Calu3 (cell line): ENCODE measurements around the gene PREX1. TPM values are rescaled to one million over a fixed set of nuclear protein-coding genes. Genes with fewer than 3 reads are reported as not detected.

Experiments used
- BruUV-seq: library from RNA; stranded (reverse); fragments of 400-500 nt; replicated peaks from 2 replicates; lab custom pipeline; 2021; lab: Mats Ljungman, UMichigan
- CTCF ChIA-PET: fragments of 300-600 bp; sonication (Branson Sonifier 250); formaldehyde crosslinking; loops from one replicate; lab custom pipeline; 2022; ENCODE audit warnings: antibody characterized with exemption; lab: Charles Lee
- DNase-seq: peaks from one replicate; pipeline ENCODE4 v3.0.0; 2022
- H3K27ac Mint-ChIP-seq: one replicate; pipeline ENCODE4 v1.8.0; 2022; ENCODE audit warnings: mixed read lengths; ENCODE audit not compliant: unreplicated experiment
- H3K27me3 Mint-ChIP-seq: one replicate; pipeline ENCODE4 v1.8.0; 2022; ENCODE audit warnings: mixed read lengths; ENCODE audit not compliant: unreplicated experiment
- H3K36me3 Mint-ChIP-seq: one replicate; pipeline ENCODE4 v1.8.0; 2022; ENCODE audit warnings: mild to moderate bottlenecking, moderate library complexity, mixed read lengths; ENCODE audit not compliant: insufficient read depth, unreplicated experiment
- H3K4me1 Mint-ChIP-seq: one replicate; pipeline ENCODE4 v1.8.0; 2022; ENCODE audit warnings: mild to moderate bottlenecking, low read depth, mixed read lengths; ENCODE audit not compliant: unreplicated experiment
- H3K4me3 Mint-ChIP-seq: one replicate; pipeline ENCODE4 v1.8.0; 2022; ENCODE audit warnings: mild to moderate bottlenecking, low read depth, moderate library complexity, mixed read lengths; ENCODE audit not compliant: unreplicated experiment
- H3K9me3 Mint-ChIP-seq: one replicate; pipeline ENCODE4 v1.8.0; 2022; ENCODE audit warnings: low read depth, mixed read lengths; ENCODE audit not compliant: unreplicated experiment
- CTCF ChIP-seq: fragments of 200-600 bp; IDR thresholded peaks from one replicate; pipeline ENCODE4 v1.8.0; 2022; ENCODE audit warnings: antibody characterized with exemption; ENCODE audit not compliant: unreplicated experiment
- intact Hi-C: fragments of 100-400 bp; cut with micrococcal nuclease; formaldehyde crosslinking; loops from one replicate; pipeline ENCODE4 v1.10.0; 2022; ENCODE audit not compliant: unreplicated experiment
- total RNA-seq: library from RNA; stranded (reverse); gene quantifications from 2 replicates; pipeline ENCODE4 v1.2.3, GENCODE V29; 2022

Gene PREX1
- total RNA-seq, 1 experiment from 2014 or later = 0.31 TPM

- CTCF ChIA-PET = interaction anchor here (0.5 to 1.7 kb wide), 3 partner anchors 40 to 65 kb away, joined by 3 to 9 read pairs (median 3); no protein-coding TSS in a partner anchor
- Mint-ChIP-seq H3K36me3 (no peaks in the 10 kb centered on the region), H3K27me3 (peaks cover 87% of the 10 kb centered on the region), H3K4me1 (no peaks in the 10 kb centered on the region), H3K9me3 (no peaks in the 10 kb centered on the region), H3K4me3 (no peak overlapping the region), H3K27ac (no peak overlapping the region)
- DNase-seq = peak; percentile 37
- no peak for TF ChIP-seq CTCF
- BruUV-seq = no TSS peak
- intact Hi-C loops = no loop called here
These were observed 105.0 kb downstream of the PREX1 start for GRCh38 chr20:48722737-48723191.

GRCh38 chr20:48722002-48722731 lies 105.6 kb downstream of the PREX1 start:
- H3K4me3 Mint-ChIP-seq = no peak overlapping the region
- DNase-seq = no peak
- intact Hi-C loops = no loop called here
- TF ChIP-seq CTCF = no peak
- peaks cover 87% of the 10 kb centered on the region for H3K27me3 Mint-ChIP-seq
- no peaks in the 10 kb centered on the region for H3K36me3 Mint-ChIP-seq
- H3K9me3 Mint-ChIP-seq = no peaks in the 10 kb centered on the region
- CTCF ChIA-PET = no interaction called here
- H3K27ac Mint-ChIP-seq = no peak overlapping the region
- BruUV-seq = no TSS peak
- no peaks in the 10 kb centered on the region for H3K4me1 Mint-ChIP-seq

GRCh38 chr20:48721324-48722001 lies 106.3 kb downstream of the PREX1 start:
- DNase-seq = no peak
- intact Hi-C loops = no loop called here
- no peak overlapping the region for H3K27ac Mint-ChIP-seq
- H3K4me1 Mint-ChIP-seq = no peaks in the 10 kb centered on the region
- CTCF ChIA-PET = no interaction called here
- no TSS peak for BruUV-seq
- peaks cover 87% of the 10 kb centered on the region for H3K27me3 Mint-ChIP-seq
- TF ChIP-seq CTCF = no peak
- no peaks in the 10 kb centered on the region for H3K36me3 Mint-ChIP-seq
- H3K9me3 Mint-ChIP-seq = no peaks in the 10 kb centered on the region
- no peak overlapping the region for H3K4me3 Mint-ChIP-seq

GRCh38 chr20:48720256-48720985 lies 107.4 kb downstream of the PREX1 start:
- Mint-ChIP-seq H3K36me3 (no peaks in the 10 kb centered on the region), H3K27ac (no peak overlapping the region), H3K9me3 (no peaks in the 10 kb centered on the region), H3K27me3 (peaks cover 87% of the 10 kb centered on the region), H3K4me1 (no peaks in the 10 kb centered on the region), H3K4me3 (no peak overlapping the region)
- no peak for TF ChIP-seq CTCF
- CTCF ChIA-PET = interaction anchor here (0.9 kb wide), 1 partner anchor 38 kb away, joined by 3 read pairs; no protein-coding TSS in a partner anchor
- intact Hi-C loops = no loop called here
- BruUV-seq = no TSS peak
- no peak for DNase-seq
